ENCODE measurements around the gene LEKR1.
"Not testable (repeated sequence)": the region's sequence is repeated elsewhere in the genome, so short reads cannot be mapped to it uniquely, and the experiment has no call there.

The LEKR1 gene

GRCh38 chr3:156808025-156808424, 18.1 kb upstream of the LEKR1 start:
- no peak for DNase-seq

GRCh38 chr3:156811089-156811862, 14.9 kb upstream of the LEKR1 start:
- no peak for DNase-seq

- DNase-seq: peak; percentile 58
Measured at GRCh38 chr3:156812521-156813335, 13.4 kb upstream of the LEKR1 start.

GRCh38 chr3:156814295-156814694, 11.9 kb upstream of the LEKR1 start:
- no peak for DNase-seq

- peak; percentile 63 for DNase-seq
Measured at GRCh38 chr3:156816091-156816793, 9.9 kb upstream of the LEKR1 start.

GRCh38 chr3:156816794-156817645, 9.1 kb upstream of the LEKR1 start:
- peak; percentile 95 for DNase-seq

- DNase-seq: no peak
Measured at GRCh38 chr3:156817646-156818272, 8.4 kb upstream of the LEKR1 start.

- no peak for DNase-seq
Measured at GRCh38 chr3:156818273-156818651, 7.9 kb upstream of the LEKR1 start.

- DNase-seq: no peak
Measured at GRCh38 chr3:156818890-156819289, 7.3 kb upstream of the LEKR1 start.

- DNase-seq: no peak
Measured at GRCh38 chr3:156819842-156820691, 6.1 kb upstream of the LEKR1 start.

- no peak for DNase-seq
Measured at GRCh38 chr3:156820692-156821080, 5.5 kb upstream of the LEKR1 start.

- DNase-seq: not testable (repeated sequence)
Measured at GRCh38 chr3:156822626-156823260, 3.4 kb upstream of the LEKR1 start.

- no peak for DNase-seq
Measured at GRCh38 chr3:156825795-156826143, 384 bp upstream of the LEKR1 start.

GRCh38 chr3:156826896-156827882, 1.0 kb downstream of the LEKR1 start:
- DNase-seq: no peak

GRCh38 chr3:156831006-156831405, 4.9 kb downstream of the LEKR1 start:
- DNase-seq: no peak

- DNase-seq: no peak
Measured at GRCh38 chr3:156834435-156834834, 8.3 kb downstream of the LEKR1 start.

GRCh38 chr3:156834962-156835535, 8.9 kb downstream of the LEKR1 start:
- no peak for DNase-seq

GRCh38 chr3:156836701-156837100, 10.5 kb downstream of the LEKR1 start:
- no peak for DNase-seq

- DNase-seq: no peak
Measured at GRCh38 chr3:156837115-156837514, 11.0 kb downstream of the LEKR1 start.

Data from activated CD4-positive, alpha-beta T cell treated with anti-CD3 and anti-CD28 coated beads, Interleukin-10, Interleukin-2, amounts not matched to agents 100 ng/mL and 50 ng/mL, durations not matched to agents 16 hours and 8 hours (primary cell).